ENCODE results near the gene NFKBIA.

NFKBIA gene

DNA sequence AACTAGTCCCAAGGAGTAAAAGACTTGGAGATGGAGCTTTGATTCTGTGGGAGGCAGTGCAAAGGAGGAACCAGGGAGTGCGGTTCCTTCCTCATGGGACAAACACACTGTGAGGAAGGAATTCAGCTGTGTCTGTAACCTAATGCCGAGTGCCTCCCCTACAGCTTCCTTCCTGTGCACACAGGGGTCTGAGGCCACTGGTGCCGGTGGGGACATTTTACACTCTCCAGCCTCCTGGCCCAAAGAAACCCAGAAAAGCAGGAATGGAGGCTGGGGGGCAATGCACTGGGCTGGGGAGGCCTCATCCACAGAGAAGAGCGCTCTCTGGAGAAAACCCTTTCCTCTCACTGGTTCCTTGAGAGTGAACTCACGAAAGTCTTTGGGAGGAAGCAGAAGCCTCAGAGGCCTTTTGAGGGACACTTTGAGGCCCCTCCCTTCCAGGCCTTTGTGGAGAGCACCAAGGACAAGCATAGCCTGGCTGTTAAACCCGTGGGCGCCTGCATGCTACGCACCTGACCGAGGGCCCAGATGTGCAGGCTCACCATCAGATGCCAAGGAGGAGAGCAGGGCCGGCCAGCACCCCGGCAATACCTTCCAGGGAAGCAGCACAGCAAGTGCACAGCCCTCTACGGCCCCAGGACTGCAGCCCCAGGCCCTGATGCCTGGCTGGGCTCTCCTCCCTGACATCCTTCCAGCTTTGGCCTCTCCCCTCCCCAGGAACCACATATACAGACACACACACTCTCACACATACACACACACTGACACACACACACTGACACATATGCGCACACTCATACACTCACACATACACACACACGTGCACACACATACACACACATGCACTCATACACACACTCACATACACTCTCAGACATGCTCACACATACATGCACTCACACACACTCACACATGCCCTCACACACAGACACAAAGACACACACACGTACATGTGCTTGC is 52.0 kb downstream of the NFKBIA start:
- Histone ChIP-seq H3K9me2 (replicated peaks; ENCODE audit: control insufficient read depth, low read length) (no peaks in the 10 kb centered on the region), H3K27ac (ENCODE audit: low read depth, low read length) (no peak overlapping the region), H3K79me2 (ENCODE audit: control insufficient read depth, low read length) (no peaks in the 10 kb centered on the region), H4K20me1 (ENCODE audit: control insufficient read depth, insufficient read depth, low read depth, low read length) (no peaks in the 10 kb centered on the region), H3K4me3 (ENCODE audit: low read length) (no peak overlapping the region), H3K4me2 (ENCODE audit: low read length) (no peak overlapping the region), H3K27me3 (ENCODE audit: control insufficient read depth, low read length) (no peaks in the 10 kb centered on the region), H3K4me1 (ENCODE audit: control insufficient read depth, low read length) (no peaks in the 10 kb centered on the region), H3F3A (ENCODE audit: control insufficient read depth, insufficient read depth) (no peaks in the 10 kb centered on the region), H3K9me3 (ENCODE audit: control insufficient read depth, insufficient read depth, low read length) (no peaks in the 10 kb centered on the region), H3K36me3 (ENCODE audit: control insufficient read depth, low read length) (no peaks in the 10 kb centered on the region)
- TF ChIP-seq CTCF (IDR thresholded peaks at IDR 0.05; ENCODE audit: low read depth, low read length, poor library complexity, severe bottlenecking) (no peak), EZH2phosphoT487 (IDR thresholded peaks at IDR 0.05; ENCODE audit: borderline replicate concordance, low read length) (no peak)

- TF ChIP-seq CTCF (IDR thresholded peaks at IDR 0.05; ENCODE audit: low read depth, low read length, poor library complexity, severe bottlenecking) (no peak), EZH2phosphoT487 (IDR thresholded peaks at IDR 0.05; ENCODE audit: borderline replicate concordance, low read length) (no peak)
- H3K4me1 ChIP-seq (ENCODE audit: control insufficient read depth, low read length): no peaks in the 10 kb centered on the region
Measured at GRCh38 chr14:35351897-35352273, 52.7 kb downstream of the NFKBIA start.

More at GRCh38 chr14:35351897-35352273, 52.7 kb downstream of the NFKBIA start:
- H3K79me2 ChIP-seq (ENCODE audit: control insufficient read depth, low read length): no peaks in the 10 kb centered on the region
- no peak overlapping the region for H3K4me3 ChIP-seq (ENCODE audit: low read length)
- H3K4me2 ChIP-seq (ENCODE audit: low read length): no peak overlapping the region
- H3K36me3 ChIP-seq (ENCODE audit: control insufficient read depth, low read length): no peaks in the 10 kb centered on the region
- H4K20me1 ChIP-seq (ENCODE audit: control insufficient read depth, insufficient read depth, low read depth, low read length): no peaks in the 10 kb centered on the region
- H3K27me3 ChIP-seq (ENCODE audit: control insufficient read depth, low read length): no peaks in the 10 kb centered on the region
- no peaks in the 10 kb centered on the region for H3K9me2 ChIP-seq (replicated peaks; ENCODE audit: control insufficient read depth, low read length)
- no peaks in the 10 kb centered on the region for H3K9me3 ChIP-seq (ENCODE audit: control insufficient read depth, insufficient read depth, low read length)
- H3F3A ChIP-seq (ENCODE audit: control insufficient read depth, insufficient read depth): no peaks in the 10 kb centered on the region
- H3K27ac ChIP-seq (ENCODE audit: low read depth, low read length): no peak overlapping the region
